EH (cell line): Measurements from ENCODE around the gene PPID.
"Not testable (repeated sequence)": the region's sequence is repeated elsewhere in the genome, so short reads cannot be mapped to it uniquely, and the experiment has no call there.

ENCODE experiments used
- DNase-seq: peaks from one replicate; pipeline ENCODE4 v3.0.0-alpha.2; 2015; ENCODE audit warnings: low read depth

Gene PPID

DNA sequence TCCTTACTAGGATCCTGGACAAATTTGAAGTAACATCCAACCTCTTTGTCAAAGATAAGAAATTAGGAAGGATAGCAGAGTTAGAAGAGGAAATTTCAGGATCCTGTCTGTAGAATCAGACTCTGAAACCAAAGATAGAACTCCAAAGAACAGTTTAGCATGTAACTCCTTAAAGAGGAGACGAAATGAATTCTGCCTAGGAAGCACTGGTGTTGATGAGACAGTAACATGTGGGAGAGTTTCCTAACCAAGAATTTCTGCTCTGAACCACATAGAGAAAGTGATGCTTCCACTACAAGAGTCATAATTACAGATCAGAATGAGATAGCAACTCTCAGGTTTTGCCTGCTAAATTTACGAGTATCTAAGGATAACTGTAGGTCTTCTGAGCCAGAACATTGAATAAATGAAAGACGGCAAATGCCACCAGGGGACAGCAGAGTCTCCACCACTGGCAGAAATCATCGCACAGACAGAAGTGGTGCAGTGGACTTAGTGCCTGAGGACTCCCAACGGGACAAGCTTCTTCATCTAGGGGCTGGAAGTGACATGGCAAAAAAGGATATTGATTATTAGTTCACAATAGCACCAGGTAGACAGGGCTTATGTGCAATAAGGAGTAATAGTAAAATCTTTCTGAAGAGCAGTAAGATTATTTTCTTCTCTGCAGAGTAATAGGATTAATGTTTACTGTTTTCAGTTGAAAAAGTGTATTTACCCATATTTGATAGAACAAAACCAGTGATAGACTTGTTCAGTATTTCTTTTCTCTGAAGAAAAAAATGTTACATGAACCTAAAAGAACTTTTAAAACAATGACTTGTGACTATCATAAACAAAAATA is 6.7 kb upstream of the PPID start:
- peak; percentile 83 for DNase-seq

DNA sequence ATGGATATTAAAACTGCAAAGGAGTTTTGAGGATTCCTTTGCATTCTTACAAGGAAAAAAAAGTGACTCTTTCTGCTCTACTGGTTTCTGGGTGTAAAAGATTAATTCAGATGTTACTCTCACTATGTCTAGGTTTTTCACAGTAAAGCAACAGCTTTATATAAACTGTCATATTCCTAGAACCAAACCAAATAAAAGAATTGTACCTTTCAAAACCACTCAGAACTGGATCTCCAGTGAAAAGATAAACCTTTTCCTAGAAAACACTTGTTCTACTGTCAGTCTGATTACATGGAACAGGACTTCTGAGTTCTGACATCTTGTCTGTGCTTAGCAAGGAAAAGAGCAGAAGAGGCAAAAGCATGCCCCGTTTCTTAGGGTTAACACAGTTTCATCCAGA is 5.0 kb upstream of the PPID start:
- no peak for DNase-seq

DNA sequence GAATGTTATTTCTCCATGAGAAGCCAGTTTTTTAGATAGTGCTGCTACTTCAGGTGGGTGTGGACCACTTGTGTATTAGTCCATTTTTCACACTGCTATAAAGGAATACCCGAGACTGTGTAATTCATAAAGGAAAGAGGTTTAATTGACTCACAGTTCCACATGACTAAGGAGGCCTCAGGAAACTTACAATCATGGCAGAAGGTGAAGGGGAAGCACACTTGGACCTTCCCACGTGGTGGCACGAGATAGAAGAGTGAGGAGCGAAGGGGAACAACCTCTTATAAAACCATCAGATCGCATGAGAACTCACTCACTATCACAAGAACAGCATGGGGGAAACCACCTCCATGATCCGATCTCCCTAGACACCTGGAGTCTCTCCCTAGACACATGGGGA is 3.4 kb upstream of the PPID start:
- no peak for DNase-seq

DNA sequence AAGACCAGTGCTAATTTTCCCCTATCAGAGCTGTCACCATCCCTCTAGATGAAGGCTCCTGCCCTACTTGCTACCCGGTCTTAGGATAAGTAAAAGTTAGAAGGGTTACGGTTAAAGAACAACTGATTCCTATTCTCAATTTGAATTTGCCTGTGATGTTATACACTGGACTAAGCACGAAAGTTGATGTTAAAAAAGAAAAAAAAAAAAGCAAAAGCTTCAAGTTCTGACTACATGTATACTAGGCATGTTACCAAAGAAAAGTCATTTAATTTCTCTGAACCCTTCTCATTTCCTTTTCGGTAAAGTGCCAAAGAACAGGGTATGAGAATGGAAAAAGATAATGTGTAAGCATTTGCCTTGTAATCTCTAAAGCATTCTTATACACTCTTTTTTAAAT is 1.4 kb upstream of the PPID start:
- no peak for DNase-seq

DNA sequence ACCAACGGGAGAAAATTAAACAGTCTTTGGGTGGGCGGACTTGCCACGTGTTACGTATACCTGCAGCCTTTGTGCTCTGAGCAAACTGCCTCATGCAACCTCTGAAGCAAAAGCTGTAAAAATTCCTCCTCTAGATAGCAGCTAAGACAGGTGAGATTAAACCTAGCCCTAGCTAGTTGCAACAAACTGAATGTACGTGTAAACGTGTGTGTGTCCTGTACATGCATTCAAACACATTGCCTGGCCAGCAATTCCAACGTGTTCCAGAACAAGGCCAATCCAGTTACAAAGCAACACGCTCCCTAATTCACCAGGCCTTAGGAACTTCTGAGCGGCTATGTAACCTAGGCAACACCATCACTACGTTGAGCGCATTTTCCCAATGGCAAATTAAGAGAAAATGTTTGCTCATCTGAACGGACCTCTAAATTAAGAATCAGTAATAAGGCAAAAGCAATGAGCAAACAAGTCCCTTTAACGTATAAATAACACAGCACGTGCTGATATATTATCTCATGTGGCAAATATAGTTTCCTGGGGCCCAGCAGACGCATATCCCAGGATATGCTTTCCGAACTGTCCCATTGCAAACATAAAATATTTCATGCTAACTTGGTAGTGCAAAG is 792 bp downstream of the PPID start:
- DNase-seq, result peak; percentile 58

DNA sequence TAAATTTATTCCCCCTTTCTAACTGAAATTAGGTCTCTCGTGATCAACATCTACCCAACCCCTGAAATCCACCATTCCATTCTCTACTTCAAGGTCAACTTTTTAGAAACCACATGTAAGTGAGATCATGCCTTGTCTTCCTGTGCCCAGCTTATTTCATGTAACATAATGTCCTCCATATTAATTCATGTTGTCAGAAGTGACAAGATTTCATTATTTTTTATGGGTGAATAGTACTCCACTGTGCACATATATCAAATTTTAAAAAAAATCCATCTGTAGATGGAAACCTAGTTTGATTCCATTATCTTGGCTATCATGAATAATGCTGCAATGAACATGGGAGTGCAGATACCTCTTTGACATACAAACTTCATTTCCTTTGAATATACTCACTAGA is 1.5 kb downstream of the PPID start:
- no peak for DNase-seq

DNA sequence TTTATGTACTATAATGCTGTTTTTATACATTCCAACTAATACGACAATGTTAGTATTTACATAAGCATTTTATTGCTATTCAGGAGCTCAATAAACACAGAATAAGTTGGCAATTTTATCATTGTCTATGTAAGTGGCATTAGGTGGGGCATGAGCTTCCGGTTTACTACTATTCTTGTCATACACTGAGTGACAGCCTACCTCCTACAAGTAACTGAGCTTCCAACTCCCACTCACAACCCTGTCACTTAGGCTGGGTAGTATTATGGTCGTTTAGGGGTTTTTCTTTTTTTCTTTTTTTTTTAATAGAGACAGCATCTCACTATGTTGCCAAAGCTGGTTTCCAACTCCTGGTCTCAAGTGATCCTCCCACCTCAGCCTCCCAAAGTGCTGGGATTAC is 7.4 kb downstream of the PPID start:
- DNase-seq, result no peak

DNA sequence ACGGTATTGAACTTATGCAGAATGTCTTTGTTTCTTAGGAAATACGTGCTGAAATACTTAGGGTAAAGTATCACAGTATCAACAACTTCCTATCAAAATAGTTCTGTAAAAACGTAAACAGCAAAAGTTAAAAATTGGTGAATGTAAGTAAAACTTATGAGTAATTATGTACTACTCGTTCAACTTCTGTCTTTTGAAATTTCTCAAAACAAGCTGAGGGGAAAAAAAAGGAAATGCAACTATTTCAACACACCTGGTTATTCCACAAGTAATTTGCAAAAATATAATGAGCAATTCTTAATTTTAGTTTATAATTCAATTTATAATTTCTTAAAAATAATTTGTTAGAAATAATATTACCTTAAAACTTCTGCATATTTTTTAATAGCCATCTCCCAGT is 8.3 kb downstream of the PPID start:
- DNase-seq, result no peak

DNA sequence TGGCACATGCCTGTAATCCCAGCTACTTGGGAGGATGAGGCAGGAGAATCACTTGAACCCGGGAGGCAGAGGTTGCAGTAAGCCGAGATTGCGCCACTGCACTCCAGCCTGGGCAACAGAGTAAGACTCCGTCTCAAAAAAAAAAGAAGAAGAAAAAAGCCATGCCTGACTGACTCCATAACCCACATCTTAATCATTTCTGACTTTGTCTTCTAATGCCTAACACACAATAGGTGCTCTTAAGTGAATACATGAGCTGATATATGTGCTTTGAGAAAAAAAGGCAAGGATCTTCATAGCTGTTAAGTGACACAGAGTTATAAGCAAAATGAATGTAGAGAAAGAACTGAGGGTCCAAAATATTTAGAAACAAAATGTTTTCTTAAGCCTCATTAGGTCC is 10.6 kb downstream of the PPID start:
- DNase-seq, result not testable (repeated sequence)

DNA sequence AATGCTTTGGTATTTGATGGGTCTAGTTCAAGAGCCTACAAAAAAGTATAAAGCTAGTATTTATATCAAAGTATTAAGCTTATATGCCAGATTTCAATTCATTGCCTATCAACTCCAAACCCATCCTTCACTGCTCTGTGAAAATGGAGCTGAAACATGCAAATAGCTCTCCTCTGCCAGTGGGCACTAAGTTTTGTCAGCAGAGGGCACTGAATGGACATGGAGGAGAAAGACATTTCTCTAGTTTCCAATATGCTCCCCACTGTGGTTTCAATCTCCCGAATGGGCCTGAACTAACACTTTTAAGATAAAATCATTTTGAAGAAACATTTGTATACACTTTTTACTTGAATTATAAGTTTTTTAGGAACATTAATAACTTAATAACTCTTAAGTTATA is 12.4 kb downstream of the PPID start:
- DNase-seq, result peak; percentile 52

DNA sequence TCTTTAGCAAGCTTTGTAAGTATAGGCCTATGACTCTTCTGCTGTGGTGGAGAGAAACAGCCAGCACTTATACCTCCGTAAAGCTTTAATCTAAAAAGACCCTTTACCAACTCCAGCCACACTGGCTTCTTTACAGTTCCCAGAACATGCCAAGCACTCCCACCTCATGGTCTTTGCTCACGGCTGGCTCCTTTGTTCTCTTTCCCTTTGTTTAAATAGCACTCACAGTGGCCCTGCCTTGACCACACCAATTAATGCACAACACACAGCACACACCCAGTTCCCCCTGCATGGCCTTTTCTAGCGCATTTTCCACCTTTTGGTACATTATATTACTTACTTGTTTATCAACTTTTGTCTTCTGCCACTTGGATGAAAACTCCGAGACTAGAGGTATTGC is 18.9 kb downstream of the PPID start:
- no peak for DNase-seq

DNA sequence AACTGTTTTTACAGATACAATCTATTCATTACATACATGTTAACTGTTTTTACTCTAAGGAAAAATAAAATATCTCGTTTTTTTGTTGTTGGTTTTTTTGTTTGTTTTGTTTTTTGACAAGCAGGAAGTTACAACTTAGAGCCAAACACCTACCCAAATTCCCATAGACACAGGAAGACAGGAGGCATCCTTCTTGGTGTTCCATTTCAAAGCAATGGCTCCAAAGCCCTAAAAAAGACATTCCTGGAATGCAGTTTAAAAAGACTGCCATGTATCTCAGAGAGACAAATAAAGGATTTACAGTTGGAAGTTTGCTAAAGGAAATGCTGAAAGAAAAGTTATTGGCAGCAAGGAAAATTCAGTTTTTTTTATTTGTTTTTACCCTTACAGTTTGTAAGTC is 34.4 kb downstream of the PPID start:
- DNase-seq, result no peak

DNA sequence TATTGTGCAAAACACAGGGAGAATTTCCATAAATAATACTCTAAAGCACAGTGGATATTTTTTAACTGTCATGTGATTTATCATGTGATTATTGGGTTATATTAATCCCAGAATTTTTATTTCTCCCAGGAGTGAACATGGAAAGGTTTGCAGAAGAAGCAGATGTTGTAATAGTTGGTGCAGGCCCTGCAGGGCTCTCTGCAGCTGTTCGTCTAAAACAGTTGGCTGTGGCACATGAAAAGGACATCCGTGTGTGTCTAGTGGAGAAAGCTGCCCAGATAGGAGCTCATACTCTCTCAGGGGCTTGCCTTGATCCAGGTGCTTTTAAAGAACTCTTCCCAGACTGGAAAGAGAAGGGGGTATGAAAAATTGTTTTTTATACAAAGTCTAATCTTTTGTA is 41.1 kb downstream of the PPID start:
- no peak for DNase-seq

DNA sequence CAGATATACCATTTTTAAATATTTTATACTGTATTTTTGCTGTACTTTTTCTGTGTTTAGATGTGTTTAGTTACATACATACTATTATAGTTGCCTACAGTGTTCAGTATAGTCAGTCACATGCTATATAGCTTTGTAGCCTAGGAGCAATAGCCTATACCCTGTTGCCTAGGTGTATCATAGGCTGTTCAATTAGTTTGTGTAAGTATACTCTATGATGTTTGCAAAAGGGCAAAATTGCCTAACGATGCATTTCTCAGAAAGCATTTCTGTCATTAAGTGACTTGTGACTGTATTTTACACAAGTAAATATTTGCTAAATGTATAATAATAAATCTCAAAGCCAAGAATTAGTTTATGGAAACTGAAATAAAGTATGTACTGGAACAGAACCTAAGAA is 41.6 kb downstream of the PPID start:
- DNase-seq, result no peak

DNA sequence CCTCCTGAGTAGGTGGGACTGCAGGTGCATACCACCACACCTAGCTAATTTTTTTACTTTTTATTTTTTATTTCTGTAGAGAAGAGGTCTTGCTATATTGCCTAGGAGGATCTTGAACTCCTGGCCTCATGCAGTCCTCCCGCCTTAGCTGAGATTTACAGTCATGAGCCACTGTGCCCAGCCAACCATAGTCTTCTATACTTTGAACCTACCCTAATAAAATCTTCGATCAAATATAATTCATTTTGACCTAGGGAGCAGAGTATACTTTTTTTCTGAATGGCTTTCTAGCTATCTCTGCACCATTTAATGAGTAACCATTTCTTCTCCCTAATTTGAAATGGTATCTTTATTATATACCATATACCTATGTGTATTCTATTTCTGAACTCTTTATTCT is 44.4 kb downstream of the PPID start:
- no peak for DNase-seq

DNA sequence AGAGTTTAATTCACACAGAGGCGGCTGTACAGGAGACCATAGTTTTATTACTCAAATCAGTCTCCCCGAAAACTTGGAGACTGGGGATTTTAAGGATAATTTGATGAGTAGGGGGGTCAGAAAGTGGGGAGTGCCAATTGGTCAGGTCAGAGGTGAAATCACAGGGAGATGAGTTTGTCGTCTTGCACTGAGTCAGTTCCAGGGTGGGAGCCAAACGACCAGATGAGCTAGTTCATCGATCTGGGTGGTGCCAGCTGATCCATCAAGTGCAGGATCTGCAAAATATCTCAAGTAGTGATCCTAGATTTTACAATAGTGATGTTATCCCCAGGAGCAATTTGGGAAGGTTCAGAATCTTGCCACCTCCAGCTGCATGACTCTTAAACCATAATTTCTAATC is 47.1 kb downstream of the PPID start:
- DNase-seq, result no peak

DNA sequence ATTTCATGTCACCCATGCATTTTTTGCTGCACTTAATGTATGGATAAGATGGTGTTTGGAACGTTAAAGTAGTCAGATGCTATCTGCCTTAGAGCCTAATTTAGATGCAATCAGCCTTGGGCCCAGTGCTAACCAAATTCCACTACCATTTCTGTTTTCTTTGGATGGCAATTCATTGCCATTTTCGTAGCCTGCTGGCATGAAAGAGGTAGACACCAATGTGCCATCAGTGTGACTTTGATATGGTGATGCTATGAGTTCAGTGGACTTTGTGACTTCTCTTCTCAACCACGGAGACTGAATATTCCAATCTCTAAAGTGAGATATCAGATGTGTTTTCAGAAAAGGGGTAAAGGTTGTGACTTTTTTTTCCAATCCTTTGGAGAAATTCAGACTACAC is 49.6 kb downstream of the PPID start:
- no peak for DNase-seq

DNA sequence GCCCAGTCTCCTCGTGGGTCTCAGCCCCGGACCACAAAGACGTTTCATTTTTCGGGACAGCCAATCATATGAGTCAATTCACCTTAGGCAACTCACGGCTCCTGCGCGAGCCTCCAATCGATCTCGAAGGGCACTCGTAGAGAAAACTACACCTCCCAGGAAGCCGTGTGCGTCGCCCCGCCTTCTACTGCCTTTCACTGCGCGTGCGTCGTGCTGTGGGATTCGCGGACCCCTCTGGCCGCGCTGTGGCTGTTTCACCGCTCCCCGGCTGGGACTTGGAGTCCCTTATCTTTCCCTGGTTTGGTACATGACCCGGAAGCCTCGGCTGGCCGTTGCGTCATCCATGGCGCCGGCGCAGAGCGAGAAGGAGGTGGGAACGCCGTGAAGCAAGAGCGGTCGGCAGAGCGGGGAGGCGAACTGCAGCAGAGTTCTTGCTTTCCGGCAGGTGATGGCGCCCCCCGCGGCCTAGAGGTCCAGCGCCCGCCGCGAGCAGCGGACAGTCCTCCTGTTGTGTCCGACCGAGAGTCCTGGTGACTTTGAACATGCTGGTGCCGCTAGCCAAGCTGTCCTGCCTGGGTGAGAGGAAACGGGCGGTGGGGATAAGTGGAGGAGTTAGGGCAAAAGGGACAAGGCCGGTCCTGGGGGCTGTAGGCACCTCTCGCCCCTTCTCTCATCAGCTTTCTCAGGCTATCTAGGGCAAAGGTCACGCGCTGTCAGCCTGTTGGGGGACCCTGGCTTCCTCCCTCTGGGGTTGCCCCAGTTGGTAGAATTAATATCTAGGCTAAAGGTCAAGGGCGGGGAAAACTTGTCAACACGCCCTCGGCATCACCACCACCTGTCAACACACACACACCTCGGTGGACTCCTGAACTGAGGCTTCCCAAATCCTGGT is 51.0 kb downstream of the PPID start, which contains the start of gene ETFDH:
Gene ETFDH (plus strand): TSS at position 382 of the 892 bp plus-strand sequence. CDS start 161 bp downstream, at position 543.
- peak; percentile 100 for DNase-seq

DNA sequence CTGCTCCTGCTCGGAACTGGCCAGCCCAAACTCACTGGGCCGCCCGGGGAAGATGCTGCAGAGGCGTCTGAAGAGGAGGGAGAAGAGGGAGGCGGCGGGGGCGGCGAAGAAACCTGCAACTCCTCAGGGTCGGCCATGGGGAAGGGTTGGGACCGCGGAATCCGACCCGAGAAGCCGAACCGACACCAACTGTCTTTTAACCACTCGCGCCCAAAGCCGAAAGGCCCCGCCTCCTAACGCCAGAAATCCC is 51.6 kb downstream of the PPID start, which contains the start of gene C4orf46:
Gene C4orf46 (minus strand): TSS at position 223 of the 250 bp plus-strand sequence. CDS start 86 bp downstream, at position 137.
- no peak for DNase-seq

DNA sequence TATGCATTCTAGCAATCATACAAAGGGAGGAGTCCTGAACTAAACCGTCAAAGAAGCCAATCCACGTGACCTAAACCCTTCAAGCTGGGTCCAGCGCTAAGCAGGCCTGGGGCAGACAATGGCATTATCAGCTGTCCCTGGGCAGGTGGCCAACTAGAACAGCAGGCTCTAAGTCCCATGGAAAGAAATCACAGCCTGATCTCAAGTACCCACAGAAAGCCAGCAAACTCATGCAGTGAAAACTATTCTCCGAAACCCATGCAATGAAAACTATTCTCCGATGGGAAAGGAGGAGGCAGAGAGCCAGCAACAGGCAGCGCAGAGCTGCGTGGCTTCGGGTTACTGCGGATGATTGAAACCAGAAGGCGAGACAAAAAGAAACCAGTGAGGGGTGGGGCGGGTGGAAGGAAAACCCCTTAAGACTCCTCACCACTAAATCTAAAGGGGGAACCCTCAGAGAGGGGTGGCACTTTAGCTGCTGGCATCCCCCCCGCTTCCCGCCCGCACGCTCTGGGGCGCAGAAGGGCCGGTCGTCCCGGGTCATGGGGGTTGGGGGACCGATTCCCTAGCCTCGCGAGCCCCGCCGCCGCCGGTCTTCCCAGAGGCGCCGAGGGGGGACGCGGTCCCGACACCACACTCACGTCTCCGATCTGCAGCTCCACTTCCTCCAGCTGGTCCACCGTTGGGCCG is 52.1 kb downstream of the PPID start:
- DNase-seq, result peak; percentile 85

DNA sequence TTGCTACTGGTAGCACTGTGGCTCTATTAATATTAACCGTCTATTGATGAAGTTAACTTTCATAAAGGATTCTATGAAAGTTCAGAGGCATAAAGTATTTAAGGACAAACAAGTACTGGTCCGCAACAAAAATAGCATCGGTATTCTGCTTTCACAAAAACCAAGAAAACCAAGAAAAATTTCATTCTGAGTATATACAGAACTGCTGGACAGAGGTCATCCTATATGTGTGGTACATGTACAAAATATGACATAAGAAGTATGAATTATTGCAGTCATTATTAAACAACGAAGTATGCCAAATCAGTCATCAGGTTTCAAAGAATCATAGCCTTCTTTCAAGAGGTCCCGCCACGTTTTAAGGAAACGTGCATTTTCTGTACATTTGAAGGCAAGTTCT is 53.9 kb downstream of the PPID start:
- no peak for DNase-seq

DNA sequence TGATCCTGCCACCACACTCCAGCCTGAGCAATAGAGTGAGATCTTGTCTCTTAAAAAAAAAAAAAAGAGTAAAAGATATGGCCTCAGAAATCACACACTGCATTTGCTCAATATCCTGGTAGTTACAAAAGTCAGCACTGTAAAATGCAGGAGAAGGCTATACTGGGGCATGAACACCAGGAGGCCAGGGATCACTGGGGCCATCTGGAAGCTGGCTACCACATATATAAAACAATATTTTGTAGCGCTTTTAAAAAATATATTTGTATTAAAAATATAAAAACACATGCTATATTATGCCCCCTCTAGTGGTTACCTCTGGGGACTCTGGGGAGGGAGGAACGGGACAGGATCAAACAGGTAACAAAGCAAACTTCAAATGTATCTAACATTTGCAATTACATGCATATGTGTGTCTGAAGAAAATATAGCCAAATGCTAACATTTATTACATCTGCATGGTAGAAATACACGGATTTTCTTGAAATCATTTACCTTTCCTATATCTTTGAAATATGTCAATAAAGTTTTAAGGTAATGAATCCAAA is 55.5 kb downstream of the PPID start:
- peak; percentile 49 for DNase-seq
